GM19351 (cell line): ENCODE results near the gene ELP5.

ENCODE experiments used
- ATAC-seq: cut with Tn5 transposase; IDR thresholded peaks from one replicate; pipeline ENCODE4 v1.9.1; 2021; ENCODE audit warnings: mild to moderate bottlenecking, moderate library complexity; ENCODE audit not compliant: unreplicated experiment

The ELP5 gene

DNA sequence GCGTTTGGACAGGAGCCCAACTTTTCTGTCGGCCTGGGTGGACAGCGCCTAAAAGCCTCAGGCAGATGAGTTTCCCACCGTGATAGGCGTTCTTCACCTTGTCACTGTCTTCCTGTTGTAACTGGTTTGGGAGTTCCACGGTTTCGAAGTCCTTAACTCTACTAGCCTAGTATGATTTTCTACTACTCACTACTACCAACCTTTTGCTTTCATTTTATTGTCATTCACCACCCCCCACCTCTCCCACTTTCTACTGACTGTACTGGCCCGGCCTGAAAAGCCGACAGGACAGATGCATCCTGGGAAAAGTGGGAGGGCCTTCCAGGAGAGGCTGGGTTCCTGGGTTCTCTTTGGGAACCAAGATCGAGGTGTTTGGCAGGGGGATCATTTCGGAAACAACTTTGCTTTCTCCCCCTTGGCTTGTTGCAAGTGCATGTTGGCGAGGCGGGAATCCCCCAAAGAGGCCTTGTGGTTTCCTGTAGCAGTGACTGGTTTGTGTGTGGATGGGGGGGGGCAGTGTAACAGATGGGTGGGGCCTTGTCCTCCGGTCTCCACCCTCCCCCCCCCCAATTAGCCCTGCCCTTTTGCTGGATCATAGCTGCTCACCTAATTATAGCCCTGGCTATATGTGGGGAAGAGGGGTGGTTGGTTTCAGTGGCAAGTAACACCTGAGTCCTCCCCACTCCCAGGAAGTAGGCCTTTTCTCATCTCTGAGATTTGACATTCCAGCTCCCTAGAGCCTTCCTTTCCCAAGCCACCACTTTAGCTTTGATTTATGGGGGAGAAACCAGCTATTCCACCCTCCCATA is 56.8 kb downstream of the ELP5 start:
- no peak for ATAC-seq
